Colonic mucosa (tissue), 4 donors: Measurements from ENCODE around the gene RPP21. TPM values are rescaled to one million over a fixed set of nuclear protein-coding genes. Genes with fewer than 3 reads are reported as not detected.

Source experiments
- DNase-seq: peaks from one replicate; pipeline ENCODE4 v3.0.0-alpha.2; 2020
- H3K27ac ChIP-seq: fragments of 200-600 bp; one replicate; pipeline ENCODE4 v1.8.0; 2021
- H3K27me3 ChIP-seq: fragments of 200-600 bp; one replicate; pipeline ENCODE4 v1.8.0; 2021
- H3K36me3 ChIP-seq: fragments of 200-600 bp; one replicate; pipeline ENCODE4 v1.8.0; 2021
- H3K4me1 ChIP-seq: fragments of 200-600 bp; one replicate; pipeline ENCODE4 v1.8.0; 2021; ENCODE audit warnings: mild to moderate bottlenecking
- H3K4me3 ChIP-seq: fragments of 200-600 bp; one replicate; pipeline ENCODE4 v1.8.0; 2021
- H3K9ac ChIP-seq, 2 donors: one replicate each; pipeline ENCODE4 v1.7.0; 2013; ENCODE audit warnings: control low read depth in 2 of 2, low read depth in 2 of 2, low read length in 2 of 2
- H3K9me3 ChIP-seq: fragments of 200-600 bp; one replicate; pipeline ENCODE4 v1.8.0; 2021
- CTCF ChIP-seq: fragments of 200-600 bp; IDR thresholded peaks from one replicate; pipeline ENCODE4 v1.8.0; 2022; ENCODE audit warnings: antibody characterized with exemption, mild to moderate bottlenecking
- intact Hi-C: fragments of 100-400 bp; cut with DNase I; formaldehyde crosslinking; loops from one replicate; pipeline ENCODE4 v1.14.1; 2022
- total RNA-seq, 2 donors: library from RNA; stranded (reverse); fragmentation: NEBNext Ultra II Directional in 1 of 2; extraction: Animal tissue kit (Norgen Biotek cat#: 25700) in 1 of 2; gene quantifications; one replicate each; pipeline ENCODE4 v1.2.1, GENCODE V29; 2021
- donor health status: healthy.
- donor health status: DM: no; HTN: no; CAD: no.
- donor health status: DM: no; HTN: no; CAD: no.

RPP21 gene
- total RNA-seq, 2 donors from 2014 or later: 41.7 to 60.3 TPM

DNA sequence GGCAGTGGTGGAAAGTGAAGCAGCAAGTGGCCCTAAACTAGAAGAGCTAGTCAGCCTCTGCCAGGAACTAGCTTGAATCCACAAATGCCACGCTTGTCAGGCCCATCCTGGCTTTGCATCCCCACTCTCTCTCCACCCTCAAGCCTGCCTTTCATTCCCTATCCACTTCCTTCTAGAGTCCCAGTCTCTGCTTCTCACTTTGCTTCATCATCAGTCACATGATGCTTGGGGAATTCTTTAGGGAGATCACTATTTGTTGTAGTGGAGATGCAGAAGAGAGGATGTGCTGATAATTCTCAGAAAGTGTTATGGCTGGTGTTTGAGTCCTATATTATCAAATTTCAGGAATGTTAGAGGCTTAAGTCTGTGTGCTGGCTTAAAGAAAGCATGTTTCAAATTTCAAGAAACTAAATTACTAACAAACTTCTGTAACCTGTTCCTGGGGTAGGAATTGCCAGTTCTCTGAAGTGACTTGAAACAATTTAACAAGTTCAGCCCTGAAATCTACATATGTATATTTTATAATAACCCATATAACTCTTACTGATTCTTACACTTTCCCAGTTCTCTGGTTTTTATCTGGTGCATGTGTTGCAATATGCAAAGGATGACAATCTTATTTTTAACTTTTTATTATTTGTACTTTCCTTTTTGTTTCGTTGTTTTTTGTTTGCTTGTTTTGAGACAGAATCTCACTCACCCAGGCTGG lies 10.7 kb upstream of the RPP21 start:
- TF ChIP-seq CTCF: no peak
- no peak for DNase-seq
- H3K27me3 ChIP-seq: no peaks in the 10 kb centered on the region
- H3K4me1 ChIP-seq: no peaks in the 10 kb centered on the region
- peaks cover 4% of the 10 kb centered on the region for H3K36me3 ChIP-seq
- no peak overlapping the region for H3K4me3 ChIP-seq
- H3K27ac ChIP-seq: no peak overlapping the region
- H3K9me3 ChIP-seq: no peaks in the 10 kb centered on the region
- intact Hi-C loops: no loop called here
- H3K9ac ChIP-seq: no peak overlapping the region

GRCh38 chr6:30340589-30341054 lies 4.3 kb upstream of the RPP21 start:
- no peak for DNase-seq
- intact Hi-C loops: no loop called here
- Histone ChIP-seq H3K4me3 (no peak overlapping the region), H3K4me1 (no peaks in the 10 kb centered on the region), H3K9me3 (no peaks in the 10 kb centered on the region), H3K9ac (no peak overlapping the region), H3K27ac (no peak overlapping the region), H3K36me3 (peaks cover 4% of the 10 kb centered on the region), H3K27me3 (no peaks in the 10 kb centered on the region)
- TF ChIP-seq CTCF: no peak

- Histone ChIP-seq H3K27me3 (no peaks in the 10 kb centered on the region), H3K27ac (no peak overlapping the region), H3K9me3 (no peaks in the 10 kb centered on the region), H3K4me1 (peaks cover 5% of the 10 kb centered on the region), H3K9ac (no peak overlapping the region), H3K4me3 (no peak overlapping the region), H3K36me3 (peaks cover 4% of the 10 kb centered on the region)
- no peak for TF ChIP-seq CTCF
- intact Hi-C loops: no loop called here
- no peak for DNase-seq
These were observed 3.7 kb upstream of the RPP21 start for GRCh38 chr6:30341218-30341617.

GRCh38 chr6:30341728-30342127 lies 3.2 kb upstream of the RPP21 start:
- Histone ChIP-seq H3K4me3 (no peak overlapping the region), H3K9me3 (no peaks in the 10 kb centered on the region), H3K4me1 (peaks cover 5% of the 10 kb centered on the region), H3K27me3 (no peaks in the 10 kb centered on the region), H3K27ac (no peak overlapping the region), H3K36me3 (peaks cover 4% of the 10 kb centered on the region), H3K9ac (no peak overlapping the region)
- intact Hi-C loops: no loop called here
- DNase-seq: no peak
- TF ChIP-seq CTCF: no peak

- Histone ChIP-seq H3K27me3 (no peaks in the 10 kb centered on the region), H3K36me3 (no peaks in the 10 kb centered on the region), H3K27ac (no peak overlapping the region), H3K4me1 (peaks cover 5% of the 10 kb centered on the region), H3K9me3 (no peaks in the 10 kb centered on the region), H3K9ac (no peak overlapping the region), H3K4me3 (no peak overlapping the region)
- intact Hi-C loops: no loop called here
- DNase-seq: no peak
- TF ChIP-seq CTCF: no peak
These were observed 627 bp upstream of the RPP21 start for GRCh38 chr6:30344191-30344867.
